ENCODE measurements around the gene ROBO2. TPM values are rescaled to one million over a fixed set of nuclear protein-coding genes. Genes with fewer than 3 reads are reported as not detected.

ROBO2 gene
- total RNA-seq, 1 experiment from 2014 or later = not detected

DNA sequence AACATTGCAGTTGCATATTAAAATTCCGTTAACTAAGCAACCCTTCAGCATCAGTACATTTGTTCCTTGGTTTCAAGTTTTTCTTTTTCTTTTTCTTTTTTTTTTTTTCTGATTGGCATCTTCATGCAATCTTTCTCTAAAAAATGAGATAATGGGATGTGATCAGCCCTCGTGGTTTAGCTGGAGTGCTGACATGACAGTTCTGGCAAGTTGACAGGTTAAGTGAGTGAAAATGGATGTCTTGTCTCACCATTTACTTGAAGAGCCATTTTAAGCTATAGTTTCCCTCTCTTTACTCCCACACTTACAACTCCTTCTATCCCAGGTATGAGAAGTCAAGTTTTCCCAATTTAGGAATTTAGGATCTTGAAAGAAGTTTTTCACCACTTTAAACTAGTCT, 495.2 kb downstream of the ROBO2 start:
- Histone ChIP-seq H3K4me2 (ENCODE audit: low read length) (no peak overlapping the region), H3K36me3 (ENCODE audit: control insufficient read depth in 1 of 2, insufficient read depth in 2 of 2, low read length in 2 of 2) (no peaks in the 10 kb centered on the region), H3K79me2 (ENCODE audit: insufficient read depth, low read length) (no peaks in the 10 kb centered on the region), H3K4me1 (ENCODE audit: control insufficient read depth in 1 of 2, insufficient read depth in 2 of 2, low read length in 2 of 2) (no peaks in the 10 kb centered on the region), H3K27me3 (ENCODE audit: insufficient read depth, low read length) (no peaks in the 10 kb centered on the region), H3K9ac (ENCODE audit: low read length) (no peak overlapping the region), H2AFZ (ENCODE audit: low read depth, low read length, poor library complexity, severe bottlenecking) (no peak overlapping the region), H3K9me2 (ENCODE audit: insufficient read depth) (no peaks in the 10 kb centered on the region), H3K4me3 (replicated peaks in 1 of 2; ENCODE audit: low read depth in 1 of 2, low read length in 2 of 2) (no peak overlapping the region), H3K9me3 (ENCODE audit: control insufficient read depth in 1 of 2, insufficient read depth in 1 of 2, low read depth in 1 of 2, low read length in 2 of 2) (peaks cover 15 to 20% of the 10 kb centered on the region in 2 experiments; a peak in 2 of 4 replicates), H3K27ac (ENCODE audit: low read depth, low read length) (no peak overlapping the region), H4K20me1 (ENCODE audit: insufficient read depth) (no peaks in the 10 kb centered on the region)
- RAD21 ChIA-PET (ENCODE audit: low non-redundant PET in 1 of 2, low total read pairs in 2 of 2, uncharacterized antibody in 2 of 2, unreplicated experiment in 2 of 2) = no interaction called here
- DNase-seq (ENCODE audit: low read depth, low spot score) (no peak), ATAC-seq (no peak)
- intact Hi-C loops (cut with micrococcal nuclease) = no loop called here
- CTCF ChIA-PET = no interaction called here
- POLR2A ChIA-PET = no interaction called here
- no TSS peak for BruUV-seq (replicated peaks)
- no peak for TF ChIP-seq ZBTB33 (IDR thresholded peaks at IDR 0.05; ENCODE audit: extremely low read depth, insufficient replicate concordance, low read length)
- TF ChIP-seq CBX3 (IDR thresholded peaks at IDR 0.05; ENCODE audit: low read depth) = no peak
- no peak for TF ChIP-seq ZFX (IDR thresholded peaks at IDR 0.05)
- no peak for TF ChIP-seq ELF1 (IDR thresholded peaks at IDR 0.05; ENCODE audit: borderline replicate concordance, low read depth)
- TF ChIP-seq EZH2 (IDR thresholded peaks at IDR 0.05) = no peak
- no peak for TF ChIP-seq SIN3A (IDR thresholded peaks at IDR 0.05; ENCODE audit: low read depth)
- no peak for TF ChIP-seq SRF (IDR thresholded peaks at IDR 0.05; ENCODE audit: low read depth)

GRCh38 chr3:77536038-77536775, 496.3 kb downstream of the ROBO2 start:
- no peak overlapping the region for H3K4me2 ChIP-seq (ENCODE audit: low read length)
- intact Hi-C loops (cut with micrococcal nuclease) = no loop called here

More at GRCh38 chr3:77536038-77536775, 496.3 kb downstream of the ROBO2 start:
- no peak for DNase-seq (ENCODE audit: low read depth, low spot score)
- Histone ChIP-seq H3K27ac (ENCODE audit: low read depth, low read length) (no peak overlapping the region), H3K79me2 (ENCODE audit: insufficient read depth, low read length) (no peaks in the 10 kb centered on the region), H3K4me3 (replicated peaks in 1 of 2; ENCODE audit: low read depth in 1 of 2, low read length in 2 of 2) (no peak overlapping the region), H3K9me2 (ENCODE audit: insufficient read depth) (no peaks in the 10 kb centered on the region), H3K9me3 (ENCODE audit: control insufficient read depth in 1 of 2, insufficient read depth in 1 of 2, low read depth in 1 of 2, low read length in 2 of 2) (peaks cover 15 to 20% of the 10 kb centered on the region in 2 experiments; a peak in 2 of 4 replicates), H3K9ac (ENCODE audit: low read length) (no peak overlapping the region), H3K27me3 (ENCODE audit: insufficient read depth, low read length) (no peaks in the 10 kb centered on the region), H4K20me1 (ENCODE audit: insufficient read depth) (no peaks in the 10 kb centered on the region), H3K36me3 (ENCODE audit: control insufficient read depth in 1 of 2, insufficient read depth in 2 of 2, low read length in 2 of 2) (no peaks in the 10 kb centered on the region), H3K4me1 (ENCODE audit: control insufficient read depth in 1 of 2, insufficient read depth in 2 of 2, low read length in 2 of 2) (no peaks in the 10 kb centered on the region), H2AFZ (ENCODE audit: low read depth, low read length, poor library complexity, severe bottlenecking) (no peak overlapping the region)
- ATAC-seq = no peak
- TF ChIP-seq SRF (IDR thresholded peaks at IDR 0.05; ENCODE audit: low read depth) = no peak
- POLR2A ChIA-PET = no interaction called here
- RAD21 ChIA-PET (ENCODE audit: low non-redundant PET in 1 of 2, low total read pairs in 2 of 2, uncharacterized antibody in 2 of 2, unreplicated experiment in 2 of 2) = no interaction called here
- CTCF ChIA-PET = no interaction called here
- no TSS peak for BruUV-seq (replicated peaks)

Data from HCT116 (cell line).